H1 (cell line): Measurements from ENCODE around the gene RAB25. TPM values are rescaled to one million over a fixed set of nuclear protein-coding genes. Genes with fewer than 3 reads are reported as not detected.

ENCODE experiments used
- polyA plus RNA-seq, 7 experiments: library from polyadenylated mRNA; depleted of rRNA in 3 of 7; stranded (reverse) in 5 of 7; unstranded in 2 of 7; fragments of >200 nt in 5 of 7; fragments of 200-250 nt in 2 of 7; gene quantifications; 1 replicate in 5 of 7; 2 replicates in 1 of 7; 4 replicates in 1 of 7; pipeline versions ENCODE4 v1.2.1 to v1.2.3, GENCODE V29; 2011 to 2013; ENCODE audit warnings: missing spikeins in 2 of 7, mixed read lengths in 2 of 7
- total RNA-seq: library from RNA; stranded (reverse); fragmentation: NEBNext Ultra II Directional; extraction: Animal tissue kit (Norgen Biotek cat#: 25700); gene quantifications from 2 replicates; pipeline ENCODE4 v1.2.1, GENCODE V29; 2021
- TF ChIP-seq, protein P1 (sequence below): fragments of 300-600 bp; sonication (generic); IDR thresholded peaks from 2 replicates; pipeline ENCODE4 v1.7.1; 2012; ENCODE audit warnings: low read length, moderate library complexity, mild to moderate bottlenecking, inconsistent platforms; ENCODE audit not compliant: insufficient replicate concordance

Gene RAB25
- total and polyA plus RNA-seq, 2 of the 8 experiments (the other 6 are each of a cell fraction or from before 2014, with no cell fraction given): 34.8 to 98.2 TPM

DNA sequence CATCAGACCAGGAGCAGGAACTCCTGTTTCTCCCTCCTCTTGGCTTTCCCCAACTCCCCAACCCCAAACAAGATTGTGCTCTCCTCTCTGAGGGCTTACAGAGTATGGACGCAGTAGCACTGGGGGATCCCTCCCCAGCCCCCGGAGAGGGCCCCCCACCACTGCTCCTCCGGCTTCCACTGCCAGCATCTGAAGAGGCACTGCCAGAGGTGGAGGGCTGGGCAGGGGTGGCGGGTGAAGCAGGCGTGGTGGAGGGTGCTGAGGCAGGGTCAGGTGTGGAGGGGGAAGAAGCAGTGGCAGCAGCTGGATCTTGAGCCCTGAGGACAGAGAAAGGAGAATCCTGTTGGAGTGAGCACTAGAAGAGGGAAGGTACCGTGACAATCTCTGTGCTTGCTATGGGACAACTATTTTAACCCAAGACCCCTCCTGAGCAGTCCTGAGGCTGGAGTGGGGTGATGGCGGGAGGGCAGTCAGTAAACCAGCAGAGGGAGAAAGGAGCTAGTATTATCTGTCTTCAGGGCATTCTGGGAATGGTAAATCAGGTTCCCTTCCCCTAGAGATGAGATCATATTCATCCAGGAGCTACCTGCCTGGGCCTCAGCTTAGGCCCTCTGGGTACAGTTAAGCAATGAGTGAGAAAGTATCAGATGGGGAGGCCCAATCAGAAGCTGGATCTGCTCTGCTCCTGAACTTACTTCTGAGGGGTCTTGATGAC is 9.8 kb upstream of the RAB25 start (continued):
- TF ChIP-seq, protein P1, sequence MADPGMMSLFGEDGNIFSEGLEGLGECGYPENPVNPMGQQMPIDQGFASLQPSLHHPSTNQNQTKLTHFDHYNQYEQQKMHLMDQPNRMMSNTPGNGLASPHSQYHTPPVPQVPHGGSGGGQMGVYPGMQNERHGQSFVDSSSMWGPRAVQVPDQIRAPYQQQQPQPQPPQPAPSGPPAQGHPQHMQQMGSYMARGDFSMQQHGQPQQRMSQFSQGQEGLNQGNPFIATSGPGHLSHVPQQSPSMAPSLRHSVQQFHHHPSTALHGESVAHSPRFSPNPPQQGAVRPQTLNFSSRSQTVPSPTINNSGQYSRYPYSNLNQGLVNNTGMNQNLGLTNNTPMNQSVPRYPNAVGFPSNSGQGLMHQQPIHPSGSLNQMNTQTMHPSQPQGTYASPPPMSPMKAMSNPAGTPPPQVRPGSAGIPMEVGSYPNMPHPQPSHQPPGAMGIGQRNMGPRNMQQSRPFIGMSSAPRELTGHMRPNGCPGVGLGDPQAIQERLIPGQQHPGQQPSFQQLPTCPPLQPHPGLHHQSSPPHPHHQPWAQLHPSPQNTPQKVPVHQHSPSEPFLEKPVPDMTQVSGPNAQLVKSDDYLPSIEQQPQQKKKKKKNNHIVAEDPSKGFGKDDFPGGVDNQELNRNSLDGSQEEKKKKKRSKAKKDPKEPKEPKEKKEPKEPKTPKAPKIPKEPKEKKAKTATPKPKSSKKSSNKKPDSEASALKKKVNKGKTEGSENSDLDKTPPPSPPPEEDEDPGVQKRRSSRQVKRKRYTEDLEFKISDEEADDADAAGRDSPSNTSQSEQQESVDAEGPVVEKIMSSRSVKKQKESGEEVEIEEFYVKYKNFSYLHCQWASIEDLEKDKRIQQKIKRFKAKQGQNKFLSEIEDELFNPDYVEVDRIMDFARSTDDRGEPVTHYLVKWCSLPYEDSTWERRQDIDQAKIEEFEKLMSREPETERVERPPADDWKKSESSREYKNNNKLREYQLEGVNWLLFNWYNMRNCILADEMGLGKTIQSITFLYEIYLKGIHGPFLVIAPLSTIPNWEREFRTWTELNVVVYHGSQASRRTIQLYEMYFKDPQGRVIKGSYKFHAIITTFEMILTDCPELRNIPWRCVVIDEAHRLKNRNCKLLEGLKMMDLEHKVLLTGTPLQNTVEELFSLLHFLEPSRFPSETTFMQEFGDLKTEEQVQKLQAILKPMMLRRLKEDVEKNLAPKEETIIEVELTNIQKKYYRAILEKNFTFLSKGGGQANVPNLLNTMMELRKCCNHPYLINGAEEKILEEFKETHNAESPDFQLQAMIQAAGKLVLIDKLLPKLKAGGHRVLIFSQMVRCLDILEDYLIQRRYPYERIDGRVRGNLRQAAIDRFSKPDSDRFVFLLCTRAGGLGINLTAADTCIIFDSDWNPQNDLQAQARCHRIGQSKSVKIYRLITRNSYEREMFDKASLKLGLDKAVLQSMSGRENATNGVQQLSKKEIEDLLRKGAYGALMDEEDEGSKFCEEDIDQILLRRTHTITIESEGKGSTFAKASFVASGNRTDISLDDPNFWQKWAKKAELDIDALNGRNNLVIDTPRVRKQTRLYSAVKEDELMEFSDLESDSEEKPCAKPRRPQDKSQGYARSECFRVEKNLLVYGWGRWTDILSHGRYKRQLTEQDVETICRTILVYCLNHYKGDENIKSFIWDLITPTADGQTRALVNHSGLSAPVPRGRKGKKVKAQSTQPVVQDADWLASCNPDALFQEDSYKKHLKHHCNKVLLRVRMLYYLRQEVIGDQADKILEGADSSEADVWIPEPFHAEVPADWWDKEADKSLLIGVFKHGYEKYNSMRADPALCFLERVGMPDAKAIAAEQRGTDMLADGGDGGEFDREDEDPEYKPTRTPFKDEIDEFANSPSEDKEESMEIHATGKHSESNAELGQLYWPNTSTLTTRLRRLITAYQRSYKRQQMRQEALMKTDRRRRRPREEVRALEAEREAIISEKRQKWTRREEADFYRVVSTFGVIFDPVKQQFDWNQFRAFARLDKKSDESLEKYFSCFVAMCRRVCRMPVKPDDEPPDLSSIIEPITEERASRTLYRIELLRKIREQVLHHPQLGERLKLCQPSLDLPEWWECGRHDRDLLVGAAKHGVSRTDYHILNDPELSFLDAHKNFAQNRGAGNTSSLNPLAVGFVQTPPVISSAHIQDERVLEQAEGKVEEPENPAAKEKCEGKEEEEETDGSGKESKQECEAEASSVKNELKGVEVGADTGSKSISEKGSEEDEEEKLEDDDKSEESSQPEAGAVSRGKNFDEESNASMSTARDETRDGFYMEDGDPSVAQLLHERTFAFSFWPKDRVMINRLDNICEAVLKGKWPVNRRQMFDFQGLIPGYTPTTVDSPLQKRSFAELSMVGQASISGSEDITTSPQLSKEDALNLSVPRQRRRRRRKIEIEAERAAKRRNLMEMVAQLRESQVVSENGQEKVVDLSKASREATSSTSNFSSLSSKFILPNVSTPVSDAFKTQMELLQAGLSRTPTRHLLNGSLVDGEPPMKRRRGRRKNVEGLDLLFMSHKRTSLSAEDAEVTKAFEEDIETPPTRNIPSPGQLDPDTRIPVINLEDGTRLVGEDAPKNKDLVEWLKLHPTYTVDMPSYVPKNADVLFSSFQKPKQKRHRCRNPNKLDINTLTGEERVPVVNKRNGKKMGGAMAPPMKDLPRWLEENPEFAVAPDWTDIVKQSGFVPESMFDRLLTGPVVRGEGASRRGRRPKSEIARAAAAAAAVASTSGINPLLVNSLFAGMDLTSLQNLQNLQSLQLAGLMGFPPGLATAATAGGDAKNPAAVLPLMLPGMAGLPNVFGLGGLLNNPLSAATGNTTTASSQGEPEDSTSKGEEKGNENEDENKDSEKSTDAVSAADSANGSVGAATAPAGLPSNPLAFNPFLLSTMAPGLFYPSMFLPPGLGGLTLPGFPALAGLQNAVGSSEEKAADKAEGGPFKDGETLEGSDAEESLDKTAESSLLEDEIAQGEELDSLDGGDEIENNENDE: no peak
